ENCODE measurements around the gene KPNA3. TPM values are rescaled to one million over a fixed set of nuclear protein-coding genes. Genes with fewer than 3 reads are reported as not detected.
A peak's percentile ranks its signal among the peaks of the same experiment; 100 is the strongest.

The KPNA3 gene
- total and polyA plus RNA-seq, 4 donors, result 10.9 to 22.0 (median 16.6) TPM

GRCh38 chr13:49749848-49750247 lies 42.6 kb downstream of the KPNA3 start:
- DNase-seq (ENCODE audit: low spot score), result no peak
- peaks cover 0 to 12% (median 5%) of the 10 kb centered on the region in 4 donors for H3K4me1 ChIP-seq (ENCODE audit: control insufficient read depth in 4 of 4, insufficient read depth in 4 of 4, low read length in 3 of 4)
- no peak overlapping the region for H3K4me3 ChIP-seq (ENCODE audit: low read depth in 1 of 3, low read length in 3 of 3)
- no peaks in the 10 kb centered on the region for H3K9me3 ChIP-seq (ENCODE audit: control insufficient read depth in 4 of 4, low read length in 3 of 4)
- TF ChIP-seq ZBTB33 (IDR thresholded peaks at IDR 0.05) (no peak), HNF4A (conservative IDR thresholded peaks at IDR 0.05) (no peak), GABPA (IDR thresholded peaks at IDR 0.05 in 1 of 2, conservative IDR thresholded peaks at IDR 0.05 in 1 of 2) (no peak), ATF3 (IDR thresholded peaks at IDR 0.05) (no peak), MAX (IDR thresholded peaks at IDR 0.05) (no peak), JUND (IDR thresholded peaks at IDR 0.05) (no peak), NR2F2 (IDR thresholded peaks at IDR 0.05) (no peak), TAF1 (conservative IDR thresholded peaks at IDR 0.05) (no peak), CTCF (IDR thresholded peaks at IDR 0.05; ENCODE audit: low read depth, low read length, missing input control) (no peak), EGR1 (IDR thresholded peaks at IDR 0.05; ENCODE audit: low read depth in 2 of 2) (no peak), FOXA1 (IDR thresholded peaks at IDR 0.05) (no peak), YY1 (IDR thresholded peaks at IDR 0.05) (no peak), RAD21 (IDR thresholded peaks at IDR 0.05) (no peak), HNF4G (IDR thresholded peaks at IDR 0.05) (no peak), REST (IDR thresholded peaks at IDR 0.05) (no peak), FOXA2 (IDR thresholded peaks at IDR 0.05) (no peak)
- H3K27me3 ChIP-seq (ENCODE audit: control insufficient read depth in 4 of 4, insufficient read depth in 4 of 4, low read length in 3 of 4), result no peaks in the 10 kb centered on the region
- peaks cover 0 to 3% (median 1%) of the 10 kb centered on the region in 4 donors for H3K36me3 ChIP-seq (ENCODE audit: control insufficient read depth in 4 of 4, insufficient read depth in 3 of 4, low read depth in 1 of 4, low read length in 3 of 4)
- no peak overlapping the region for H3K27ac ChIP-seq (ENCODE audit: low read depth in 1 of 2, low read length in 2 of 2)
- H3K9ac ChIP-seq (ENCODE audit: low read depth in 1 of 2, low read length in 2 of 2), result no peak overlapping the region
- 89% methylated on average over 2 of the region's 2 CpGs for WGBS

- no peak for TF ChIP-seq NR2F2 (IDR thresholded peaks at IDR 0.05)
- no peak for TF ChIP-seq HNF4G (IDR thresholded peaks at IDR 0.05)
- peak in 1 of 2 donors; percentile 11 for TF ChIP-seq HNF4A (conservative IDR thresholded peaks at IDR 0.05)
- no peak for TF ChIP-seq FOXA2 (IDR thresholded peaks at IDR 0.05)
- no peak for TF ChIP-seq ATF3 (IDR thresholded peaks at IDR 0.05)
- TF ChIP-seq SP1 (IDR thresholded peaks at IDR 0.05), result no peak
- H3K36me3 ChIP-seq (ENCODE audit: control insufficient read depth in 4 of 4, insufficient read depth in 3 of 4, low read depth in 1 of 4, low read length in 3 of 4), result peaks cover 0 to 4% (median 1%) of the 10 kb centered on the region in 4 donors
- peaks cover 0 to under 1% (median 0%) of the 10 kb centered on the region in 4 donors for H3K4me1 ChIP-seq (ENCODE audit: control insufficient read depth in 4 of 4, insufficient read depth in 4 of 4, low read length in 3 of 4)
- WGBS, result 37% methylated on average over 5 of the region's 5 CpGs
- no peak for DNase-seq (ENCODE audit: low spot score)
- no peak overlapping the region for H3K9ac ChIP-seq (ENCODE audit: low read depth in 1 of 2, low read length in 2 of 2)
- no peak overlapping the region for H3K27ac ChIP-seq (ENCODE audit: low read depth in 1 of 2, low read length in 2 of 2)
- H3K9me3 ChIP-seq (ENCODE audit: control insufficient read depth in 4 of 4, low read length in 3 of 4), result no peaks in the 10 kb centered on the region
- no peak overlapping the region for H3K4me3 ChIP-seq (ENCODE audit: low read depth in 1 of 3, low read length in 3 of 3)
- no peaks in the 10 kb centered on the region for H3K27me3 ChIP-seq (ENCODE audit: control insufficient read depth in 4 of 4, insufficient read depth in 4 of 4, low read length in 3 of 4)
Measured at GRCh38 chr13:49746111-49746510, 46.4 kb downstream of the KPNA3 start.

Data from liver (tissue), 9 donors.